ENCODE data around the gene DYNC1I1.

The DYNC1I1 gene

GRCh38 chr7:96061844-96062243, 289.5 kb downstream of the DYNC1I1 start:
- Histone ChIP-seq H3K9me3 (ENCODE audit: control insufficient read depth, low read depth, low read length) (no peaks in the 10 kb centered on the region), H3K36me3 (ENCODE audit: control insufficient read depth, low read depth, low read length) (no peaks in the 10 kb centered on the region), H3K4me3 (ENCODE audit: low read length) (no peak overlapping the region), H3K27me3 (ENCODE audit: control insufficient read depth, insufficient read depth, low read length) (no peaks in the 10 kb centered on the region), H3K27ac (ENCODE audit: low read length) (no peak overlapping the region), H3K9ac (ENCODE audit: low read length) (no peak overlapping the region), H3K4me1 (ENCODE audit: control insufficient read depth, low read depth, low read length) (peaks cover 5% of the 10 kb centered on the region)

GRCh38 chr7:96067321-96067720, 295.0 kb downstream of the DYNC1I1 start:
- no peaks in the 10 kb centered on the region for H3K9me3 ChIP-seq (ENCODE audit: control insufficient read depth, low read depth, low read length)
- H3K36me3 ChIP-seq (ENCODE audit: control insufficient read depth, low read depth, low read length): no peaks in the 10 kb centered on the region
- H3K27ac ChIP-seq (ENCODE audit: low read length): no peak overlapping the region
- H3K27me3 ChIP-seq (ENCODE audit: control insufficient read depth, insufficient read depth, low read length): no peaks in the 10 kb centered on the region
- H3K4me3 ChIP-seq (ENCODE audit: low read length): no peak overlapping the region
- H3K9ac ChIP-seq (ENCODE audit: low read length): no peak overlapping the region
- H3K4me1 ChIP-seq (ENCODE audit: control insufficient read depth, low read depth, low read length): peaks cover 12% of the 10 kb centered on the region

GRCh38 chr7:96069401-96069800, 297.0 kb downstream of the DYNC1I1 start:
- no peak overlapping the region for H3K9ac ChIP-seq (ENCODE audit: low read length)
- no peaks in the 10 kb centered on the region for H3K9me3 ChIP-seq (ENCODE audit: control insufficient read depth, low read depth, low read length)
- H3K4me1 ChIP-seq (ENCODE audit: control insufficient read depth, low read depth, low read length): peaks cover 12% of the 10 kb centered on the region
- H3K4me3 ChIP-seq (ENCODE audit: low read length): no peak overlapping the region
- H3K27me3 ChIP-seq (ENCODE audit: control insufficient read depth, insufficient read depth, low read length): no peaks in the 10 kb centered on the region
- no peak overlapping the region for H3K27ac ChIP-seq (ENCODE audit: low read length)
- H3K36me3 ChIP-seq (ENCODE audit: control insufficient read depth, low read depth, low read length): no peaks in the 10 kb centered on the region

GRCh38 chr7:96074871-96075270, 302.5 kb downstream of the DYNC1I1 start:
- H3K27me3 ChIP-seq (ENCODE audit: control insufficient read depth, insufficient read depth, low read length): peaks cover 22% of the 10 kb centered on the region
- no peak overlapping the region for H3K27ac ChIP-seq (ENCODE audit: low read length)
- H3K36me3 ChIP-seq (ENCODE audit: control insufficient read depth, low read depth, low read length): no peaks in the 10 kb centered on the region
- peaks cover 4% of the 10 kb centered on the region for H3K4me1 ChIP-seq (ENCODE audit: control insufficient read depth, low read depth, low read length)
- no peak overlapping the region for H3K4me3 ChIP-seq (ENCODE audit: low read length)
- H3K9ac ChIP-seq (ENCODE audit: low read length): no peak overlapping the region
- H3K9me3 ChIP-seq (ENCODE audit: control insufficient read depth, low read depth, low read length): no peaks in the 10 kb centered on the region

- Histone ChIP-seq H3K36me3 (ENCODE audit: control insufficient read depth, low read depth, low read length) (no peaks in the 10 kb centered on the region), H3K27me3 (ENCODE audit: control insufficient read depth, insufficient read depth, low read length) (peaks cover 22% of the 10 kb centered on the region), H3K9ac (ENCODE audit: low read length) (no peak overlapping the region), H3K9me3 (ENCODE audit: control insufficient read depth, low read depth, low read length) (no peaks in the 10 kb centered on the region), H3K27ac (ENCODE audit: low read length) (no peak overlapping the region), H3K4me3 (ENCODE audit: low read length) (peak overlapping the region; percentile 75), H3K4me1 (ENCODE audit: control insufficient read depth, low read depth, low read length) (peaks cover 4% of the 10 kb centered on the region)
These were observed 303.4 kb downstream of the DYNC1I1 start for GRCh38 chr7:96075510-96076349.

DNA sequence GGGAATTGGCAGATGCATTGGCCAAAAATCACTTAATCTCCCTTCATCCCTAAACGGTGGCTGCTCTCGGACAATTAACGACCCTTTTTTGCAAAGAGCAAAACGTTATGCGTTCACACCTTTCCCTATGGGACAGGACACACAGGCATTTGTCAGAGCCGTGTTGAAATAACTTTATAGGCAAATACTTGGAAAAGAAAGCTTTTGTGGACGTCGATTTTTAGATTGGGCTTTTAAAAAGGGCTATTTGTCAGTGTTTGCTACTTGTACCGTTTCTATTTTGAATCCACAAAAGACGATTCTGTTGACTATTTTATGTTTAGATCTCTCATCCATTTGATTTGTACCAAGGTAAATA, 304.0 kb downstream of the DYNC1I1 start:
- peak overlapping the region; percentile 75 for H3K4me3 ChIP-seq (ENCODE audit: low read length)
- H3K27ac ChIP-seq (ENCODE audit: low read length): no peak overlapping the region
- peaks cover 22% of the 10 kb centered on the region for H3K27me3 ChIP-seq (ENCODE audit: control insufficient read depth, insufficient read depth, low read length)
- no peaks in the 10 kb centered on the region for H3K36me3 ChIP-seq (ENCODE audit: control insufficient read depth, low read depth, low read length)
- H3K4me1 ChIP-seq (ENCODE audit: control insufficient read depth, low read depth, low read length): peaks cover 4% of the 10 kb centered on the region
- no peaks in the 10 kb centered on the region for H3K9me3 ChIP-seq (ENCODE audit: control insufficient read depth, low read depth, low read length)
- no peak overlapping the region for H3K9ac ChIP-seq (ENCODE audit: low read length)

GRCh38 chr7:96080027-96080426, 307.7 kb downstream of the DYNC1I1 start:
- Histone ChIP-seq H3K4me1 (ENCODE audit: control insufficient read depth, low read depth, low read length) (peaks cover 4% of the 10 kb centered on the region), H3K9ac (ENCODE audit: low read length) (no peak overlapping the region), H3K4me3 (ENCODE audit: low read length) (no peak overlapping the region), H3K27ac (ENCODE audit: low read length) (no peak overlapping the region), H3K36me3 (ENCODE audit: control insufficient read depth, low read depth, low read length) (no peaks in the 10 kb centered on the region), H3K9me3 (ENCODE audit: control insufficient read depth, low read depth, low read length) (no peaks in the 10 kb centered on the region), H3K27me3 (ENCODE audit: control insufficient read depth, insufficient read depth, low read length) (peaks cover 22% of the 10 kb centered on the region)

DNA sequence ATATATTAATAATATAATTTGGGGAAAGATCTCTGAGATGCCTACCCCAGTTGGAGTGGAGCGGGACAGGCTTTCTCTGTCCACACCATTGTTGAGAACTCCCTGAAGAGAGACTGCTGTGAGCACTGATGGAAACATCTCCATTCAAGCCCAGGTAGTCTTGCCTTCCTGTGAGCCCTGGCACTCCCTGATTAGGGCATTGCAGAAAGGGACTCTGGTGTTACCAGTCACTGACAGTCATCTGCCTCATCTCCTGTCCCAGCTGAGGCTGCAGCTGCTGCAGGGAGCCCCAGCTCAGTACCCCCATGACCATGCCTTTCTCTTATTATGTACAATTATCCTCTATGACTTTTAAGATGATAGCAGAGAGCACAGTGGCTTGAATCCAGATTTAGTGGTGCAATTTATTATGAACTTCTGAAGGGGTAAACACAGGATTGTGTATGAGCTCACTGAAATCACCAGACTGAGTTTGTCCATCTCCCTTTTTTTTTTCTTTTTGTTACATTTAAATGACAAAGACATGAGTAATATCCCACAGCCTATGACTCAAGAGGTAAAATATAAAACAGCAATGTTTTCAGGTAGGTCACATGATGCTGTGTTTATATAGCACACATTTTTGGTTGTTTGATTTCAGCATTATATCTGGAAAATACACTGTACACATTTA, 312.7 kb downstream of the DYNC1I1 start:
- no peaks in the 10 kb centered on the region for H3K36me3 ChIP-seq (ENCODE audit: control insufficient read depth, low read depth, low read length)
- H3K9me3 ChIP-seq (ENCODE audit: control insufficient read depth, low read depth, low read length): no peaks in the 10 kb centered on the region
- no peak overlapping the region for H3K9ac ChIP-seq (ENCODE audit: low read length)
- H3K4me3 ChIP-seq (ENCODE audit: low read length): no peak overlapping the region
- H3K27ac ChIP-seq (ENCODE audit: low read length): no peak overlapping the region
- no peaks in the 10 kb centered on the region for H3K4me1 ChIP-seq (ENCODE audit: control insufficient read depth, low read depth, low read length)
- no peaks in the 10 kb centered on the region for H3K27me3 ChIP-seq (ENCODE audit: control insufficient read depth, insufficient read depth, low read length)

- no peak overlapping the region for H3K9ac ChIP-seq (ENCODE audit: low read length)
- H3K4me3 ChIP-seq (ENCODE audit: low read length): no peak overlapping the region
- H3K9me3 ChIP-seq (ENCODE audit: control insufficient read depth, low read depth, low read length): no peaks in the 10 kb centered on the region
- no peaks in the 10 kb centered on the region for H3K27me3 ChIP-seq (ENCODE audit: control insufficient read depth, insufficient read depth, low read length)
- H3K27ac ChIP-seq (ENCODE audit: low read length): no peak overlapping the region
- no peaks in the 10 kb centered on the region for H3K36me3 ChIP-seq (ENCODE audit: control insufficient read depth, low read depth, low read length)
- H3K4me1 ChIP-seq (ENCODE audit: control insufficient read depth, low read depth, low read length): no peaks in the 10 kb centered on the region
These were observed 313.6 kb downstream of the DYNC1I1 start for GRCh38 chr7:96085953-96086352.

DNA sequence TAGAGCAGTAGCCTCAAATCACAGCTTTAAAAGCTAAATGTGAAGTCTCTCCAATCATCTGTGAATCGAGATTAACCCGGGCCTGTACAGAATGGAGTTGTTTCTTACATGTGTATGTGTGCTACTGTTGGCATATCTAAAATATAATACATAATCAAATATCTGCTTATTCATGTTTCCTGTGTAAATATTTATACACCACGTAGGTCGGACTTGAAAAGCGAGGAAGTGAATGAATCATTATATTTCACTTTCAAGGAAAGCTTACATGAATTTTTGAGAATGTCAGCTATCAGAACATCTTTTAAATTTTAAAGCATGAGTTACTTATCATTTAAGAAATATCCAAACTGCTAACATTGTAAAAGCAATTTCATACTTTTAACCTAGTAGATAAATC, 316.2 kb downstream of the DYNC1I1 start:
- Histone ChIP-seq H3K27ac (ENCODE audit: low read length) (no peak overlapping the region), H3K4me1 (ENCODE audit: control insufficient read depth, low read depth, low read length) (no peaks in the 10 kb centered on the region), H3K9me3 (ENCODE audit: control insufficient read depth, low read depth, low read length) (no peaks in the 10 kb centered on the region), H3K4me3 (ENCODE audit: low read length) (no peak overlapping the region), H3K36me3 (ENCODE audit: control insufficient read depth, low read depth, low read length) (no peaks in the 10 kb centered on the region), H3K9ac (ENCODE audit: low read length) (no peak overlapping the region), H3K27me3 (ENCODE audit: control insufficient read depth, insufficient read depth, low read length) (no peaks in the 10 kb centered on the region)

- no peaks in the 10 kb centered on the region for H3K4me1 ChIP-seq (ENCODE audit: control insufficient read depth, low read depth, low read length)
- no peaks in the 10 kb centered on the region for H3K27me3 ChIP-seq (ENCODE audit: control insufficient read depth, insufficient read depth, low read length)
- H3K36me3 ChIP-seq (ENCODE audit: control insufficient read depth, low read depth, low read length): no peaks in the 10 kb centered on the region
- no peak overlapping the region for H3K4me3 ChIP-seq (ENCODE audit: low read length)
- H3K27ac ChIP-seq (ENCODE audit: low read length): no peak overlapping the region
- H3K9ac ChIP-seq (ENCODE audit: low read length): no peak overlapping the region
- no peaks in the 10 kb centered on the region for H3K9me3 ChIP-seq (ENCODE audit: control insufficient read depth, low read depth, low read length)
These were observed 317.2 kb downstream of the DYNC1I1 start for GRCh38 chr7:96089511-96089910.

DNA sequence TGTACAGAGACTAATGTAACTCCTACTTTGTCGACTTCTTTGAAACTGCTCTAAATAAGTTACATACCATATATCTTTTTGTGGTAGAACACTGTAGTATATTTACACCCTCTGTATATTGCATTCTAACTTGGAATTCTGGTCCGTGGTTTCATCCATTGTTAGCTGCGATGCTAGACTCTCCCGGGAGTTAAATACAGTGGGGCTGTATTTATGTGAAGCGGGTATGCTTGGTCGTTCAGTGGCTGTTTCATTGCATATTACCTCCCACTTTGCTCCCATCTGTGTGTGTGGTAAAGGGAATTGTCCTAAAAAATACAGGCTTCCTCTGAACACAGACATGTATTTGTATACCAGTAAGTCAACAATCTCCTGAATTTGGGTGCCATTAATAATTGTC, 318.4 kb downstream of the DYNC1I1 start:
- H3K9ac ChIP-seq (ENCODE audit: low read length): no peak overlapping the region
- no peaks in the 10 kb centered on the region for H3K27me3 ChIP-seq (ENCODE audit: control insufficient read depth, insufficient read depth, low read length)
- H3K4me3 ChIP-seq (ENCODE audit: low read length): no peak overlapping the region
- no peaks in the 10 kb centered on the region for H3K4me1 ChIP-seq (ENCODE audit: control insufficient read depth, low read depth, low read length)
- H3K36me3 ChIP-seq (ENCODE audit: control insufficient read depth, low read depth, low read length): no peaks in the 10 kb centered on the region
- no peak overlapping the region for H3K27ac ChIP-seq (ENCODE audit: low read length)
- H3K9me3 ChIP-seq (ENCODE audit: control insufficient read depth, low read depth, low read length): no peaks in the 10 kb centered on the region
